Measurements from ENCODE around the gene ABCG4. TPM values are rescaled to one million over a fixed set of nuclear protein-coding genes. Genes with fewer than 3 reads are reported as not detected.

The ABCG4 gene
- total and polyA plus RNA-seq, 2 of the 8 experiments (the other 6 are each of a cell fraction or from before 2014, with no cell fraction given), result 1.8 to 2.3 TPM

GRCh38 chr11:119144825-119145486 lies 3.9 kb upstream of the ABCG4 start (continued):
- TF ChIP-seq RFX5 (IDR thresholded peaks at IDR 0.05; ENCODE audit: borderline replicate concordance, low read depth, low read length) (no peak), E2F6 (IDR thresholded peaks at IDR 0.05) (no peak), GABPA (IDR thresholded peaks at IDR 0.05; ENCODE audit: borderline replicate concordance, insufficient read depth, low read length) (no peak), HDAC6 (IDR thresholded peaks at IDR 0.05; ENCODE audit: low read depth, low read length) (no peak), TAF1 (IDR thresholded peaks at IDR 0.05; ENCODE audit: low read depth, low read length) (peak; percentile 44; the same call in 1 of the 2 replicates)

Measured in H1 (cell line).